ENCODE results near the gene GPR158.
A peak's percentile ranks its signal among the peaks of the same experiment; 100 is the strongest.

The GPR158 gene, protein sequence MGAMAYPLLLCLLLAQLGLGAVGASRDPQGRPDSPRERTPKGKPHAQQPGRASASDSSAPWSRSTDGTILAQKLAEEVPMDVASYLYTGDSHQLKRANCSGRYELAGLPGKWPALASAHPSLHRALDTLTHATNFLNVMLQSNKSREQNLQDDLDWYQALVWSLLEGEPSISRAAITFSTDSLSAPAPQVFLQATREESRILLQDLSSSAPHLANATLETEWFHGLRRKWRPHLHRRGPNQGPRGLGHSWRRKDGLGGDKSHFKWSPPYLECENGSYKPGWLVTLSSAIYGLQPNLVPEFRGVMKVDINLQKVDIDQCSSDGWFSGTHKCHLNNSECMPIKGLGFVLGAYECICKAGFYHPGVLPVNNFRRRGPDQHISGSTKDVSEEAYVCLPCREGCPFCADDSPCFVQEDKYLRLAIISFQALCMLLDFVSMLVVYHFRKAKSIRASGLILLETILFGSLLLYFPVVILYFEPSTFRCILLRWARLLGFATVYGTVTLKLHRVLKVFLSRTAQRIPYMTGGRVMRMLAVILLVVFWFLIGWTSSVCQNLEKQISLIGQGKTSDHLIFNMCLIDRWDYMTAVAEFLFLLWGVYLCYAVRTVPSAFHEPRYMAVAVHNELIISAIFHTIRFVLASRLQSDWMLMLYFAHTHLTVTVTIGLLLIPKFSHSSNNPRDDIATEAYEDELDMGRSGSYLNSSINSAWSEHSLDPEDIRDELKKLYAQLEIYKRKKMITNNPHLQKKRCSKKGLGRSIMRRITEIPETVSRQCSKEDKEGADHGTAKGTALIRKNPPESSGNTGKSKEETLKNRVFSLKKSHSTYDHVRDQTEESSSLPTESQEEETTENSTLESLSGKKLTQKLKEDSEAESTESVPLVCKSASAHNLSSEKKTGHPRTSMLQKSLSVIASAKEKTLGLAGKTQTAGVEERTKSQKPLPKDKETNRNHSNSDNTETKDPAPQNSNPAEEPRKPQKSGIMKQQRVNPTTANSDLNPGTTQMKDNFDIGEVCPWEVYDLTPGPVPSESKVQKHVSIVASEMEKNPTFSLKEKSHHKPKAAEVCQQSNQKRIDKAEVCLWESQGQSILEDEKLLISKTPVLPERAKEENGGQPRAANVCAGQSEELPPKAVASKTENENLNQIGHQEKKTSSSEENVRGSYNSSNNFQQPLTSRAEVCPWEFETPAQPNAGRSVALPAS (N-terminal part only)

DNA sequence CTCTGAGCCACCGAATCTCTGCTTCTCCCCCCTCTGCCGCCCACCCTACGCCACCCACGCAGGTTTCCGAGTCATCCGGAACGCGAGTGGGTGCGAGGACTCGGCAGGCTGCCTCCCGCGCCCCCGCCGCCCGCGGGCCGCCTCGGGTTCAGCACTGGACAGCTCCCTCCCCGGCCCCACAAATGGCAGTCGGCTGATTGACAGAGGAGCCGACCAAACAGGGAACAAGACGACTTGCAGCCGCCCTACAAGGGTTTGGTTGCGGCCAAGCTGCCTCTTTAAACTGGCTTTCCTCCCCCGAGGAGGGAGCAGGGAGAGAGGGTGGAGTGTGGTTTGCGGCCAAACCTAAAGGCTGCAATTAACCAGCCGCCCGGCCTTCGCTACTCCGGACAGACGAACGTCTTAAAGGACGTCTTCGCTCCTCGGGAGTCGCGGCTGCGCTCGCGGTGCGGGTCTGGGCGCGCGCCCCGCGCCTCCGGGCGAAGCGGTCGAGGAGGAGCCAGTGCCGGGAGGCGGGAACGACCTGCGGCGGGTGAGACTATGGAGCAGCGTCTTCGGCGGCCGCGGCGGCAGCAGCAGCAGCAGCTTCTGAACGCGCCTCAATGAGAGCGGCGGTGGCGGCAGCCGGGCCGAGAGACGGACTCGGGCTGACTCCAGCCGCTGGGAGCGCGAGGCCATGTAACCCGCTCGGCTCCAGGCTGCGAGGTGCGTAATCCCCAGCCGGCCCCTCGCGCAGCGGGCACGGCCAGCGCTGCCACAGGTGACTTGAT, at the start of gene GPR158:
GPR158 (plus strand) TSS at position 541 of the 770 bp plus-strand sequence. CDS start 420 bp downstream, outside the sequence.
- TF ChIP-seq NFIC (IDR thresholded peaks at IDR 0.05) (peak; percentile 16; the same call in 1 of the 2 replicates), TCF12 (IDR thresholded peaks at IDR 0.05; ENCODE audit: low read depth) (peak; percentile 44; the same call in 1 of the 2 replicates), CEBPB (IDR thresholded peaks at IDR 0.05) (no peak), FOXM1 (IDR thresholded peaks at IDR 0.05; ENCODE audit: borderline replicate concordance, low read depth) (no peak), ZBTB7A (IDR thresholded peaks at IDR 0.05; ENCODE audit: low read depth) (0 out of 2 replicates have a peak, but pooled peaks have one; percentile 38), EP300 (IDR thresholded peaks at IDR 0.05; ENCODE audit: borderline replicate concordance) (no peak), CREB1 (IDR thresholded peaks at IDR 0.05; ENCODE audit: low read depth) (no peak), TAF1 (IDR thresholded peaks at IDR 0.05; ENCODE audit: low read depth) (no peak), YY1 (IDR thresholded peaks at IDR 0.05; ENCODE audit: low read depth) (peak; percentile 75), RAD21 (IDR thresholded peaks at IDR 0.05; ENCODE audit: low read depth) (no peak), EGR1 (IDR thresholded peaks at IDR 0.05) (peak; percentile 70), TEAD4 (IDR thresholded peaks at IDR 0.05) (no peak)
- TF ChIP-seq, protein P1, sequence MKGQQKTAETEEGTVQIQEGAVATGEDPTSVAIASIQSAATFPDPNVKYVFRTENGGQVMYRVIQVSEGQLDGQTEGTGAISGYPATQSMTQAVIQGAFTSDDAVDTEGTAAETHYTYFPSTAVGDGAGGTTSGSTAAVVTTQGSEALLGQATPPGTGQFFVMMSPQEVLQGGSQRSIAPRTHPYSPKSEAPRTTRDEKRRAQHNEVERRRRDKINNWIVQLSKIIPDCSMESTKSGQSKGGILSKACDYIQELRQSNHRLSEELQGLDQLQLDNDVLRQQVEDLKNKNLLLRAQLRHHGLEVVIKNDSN (IDR thresholded peaks at IDR 0.05): no peak
- TF ChIP-seq, protein P2, sequence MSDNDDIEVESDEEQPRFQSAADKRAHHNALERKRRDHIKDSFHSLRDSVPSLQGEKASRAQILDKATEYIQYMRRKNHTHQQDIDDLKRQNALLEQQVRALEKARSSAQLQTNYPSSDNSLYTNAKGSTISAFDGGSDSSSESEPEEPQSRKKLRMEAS (IDR thresholded peaks at IDR 0.05): peak; percentile 75
- TF ChIP-seq, protein P3, sequence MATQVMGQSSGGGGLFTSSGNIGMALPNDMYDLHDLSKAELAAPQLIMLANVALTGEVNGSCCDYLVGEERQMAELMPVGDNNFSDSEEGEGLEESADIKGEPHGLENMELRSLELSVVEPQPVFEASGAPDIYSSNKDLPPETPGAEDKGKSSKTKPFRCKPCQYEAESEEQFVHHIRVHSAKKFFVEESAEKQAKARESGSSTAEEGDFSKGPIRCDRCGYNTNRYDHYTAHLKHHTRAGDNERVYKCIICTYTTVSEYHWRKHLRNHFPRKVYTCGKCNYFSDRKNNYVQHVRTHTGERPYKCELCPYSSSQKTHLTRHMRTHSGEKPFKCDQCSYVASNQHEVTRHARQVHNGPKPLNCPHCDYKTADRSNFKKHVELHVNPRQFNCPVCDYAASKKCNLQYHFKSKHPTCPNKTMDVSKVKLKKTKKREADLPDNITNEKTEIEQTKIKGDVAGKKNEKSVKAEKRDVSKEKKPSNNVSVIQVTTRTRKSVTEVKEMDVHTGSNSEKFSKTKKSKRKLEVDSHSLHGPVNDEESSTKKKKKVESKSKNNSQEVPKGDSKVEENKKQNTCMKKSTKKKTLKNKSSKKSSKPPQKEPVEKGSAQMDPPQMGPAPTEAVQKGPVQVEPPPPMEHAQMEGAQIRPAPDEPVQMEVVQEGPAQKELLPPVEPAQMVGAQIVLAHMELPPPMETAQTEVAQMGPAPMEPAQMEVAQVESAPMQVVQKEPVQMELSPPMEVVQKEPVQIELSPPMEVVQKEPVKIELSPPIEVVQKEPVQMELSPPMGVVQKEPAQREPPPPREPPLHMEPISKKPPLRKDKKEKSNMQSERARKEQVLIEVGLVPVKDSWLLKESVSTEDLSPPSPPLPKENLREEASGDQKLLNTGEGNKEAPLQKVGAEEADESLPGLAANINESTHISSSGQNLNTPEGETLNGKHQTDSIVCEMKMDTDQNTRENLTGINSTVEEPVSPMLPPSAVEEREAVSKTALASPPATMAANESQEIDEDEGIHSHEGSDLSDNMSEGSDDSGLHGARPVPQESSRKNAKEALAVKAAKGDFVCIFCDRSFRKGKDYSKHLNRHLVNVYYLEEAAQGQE (IDR thresholded peaks at IDR 0.05; ENCODE audit: low read depth): peak; percentile 100

DNA sequence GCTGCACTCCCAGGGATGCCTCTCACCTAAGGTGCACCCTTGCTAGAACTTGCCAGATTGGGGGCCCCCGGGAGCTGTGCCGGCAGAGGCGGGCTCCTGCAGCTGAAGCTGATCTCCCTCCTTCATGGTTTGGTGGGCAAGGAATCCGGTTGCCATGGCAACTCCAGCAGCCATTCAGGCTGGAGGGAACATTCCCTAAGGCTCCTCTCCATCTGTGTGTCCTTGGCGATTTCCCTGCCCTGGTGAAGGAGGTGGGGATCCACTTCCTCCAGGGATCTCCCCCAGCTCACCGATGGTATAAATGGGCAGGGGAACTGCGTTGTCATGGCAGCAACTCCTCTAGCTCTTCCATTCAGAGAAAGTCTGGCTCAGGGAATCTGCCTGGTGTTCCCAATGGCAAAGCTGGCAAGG, 49.6 kb upstream of the GPR158 start:
- no peak for TF ChIP-seq ZBTB7A (IDR thresholded peaks at IDR 0.05; ENCODE audit: low read depth)
- TF ChIP-seq TCF12 (IDR thresholded peaks at IDR 0.05; ENCODE audit: low read depth): no peak
- TF ChIP-seq EP300 (IDR thresholded peaks at IDR 0.05; ENCODE audit: borderline replicate concordance): no peak

DNA sequence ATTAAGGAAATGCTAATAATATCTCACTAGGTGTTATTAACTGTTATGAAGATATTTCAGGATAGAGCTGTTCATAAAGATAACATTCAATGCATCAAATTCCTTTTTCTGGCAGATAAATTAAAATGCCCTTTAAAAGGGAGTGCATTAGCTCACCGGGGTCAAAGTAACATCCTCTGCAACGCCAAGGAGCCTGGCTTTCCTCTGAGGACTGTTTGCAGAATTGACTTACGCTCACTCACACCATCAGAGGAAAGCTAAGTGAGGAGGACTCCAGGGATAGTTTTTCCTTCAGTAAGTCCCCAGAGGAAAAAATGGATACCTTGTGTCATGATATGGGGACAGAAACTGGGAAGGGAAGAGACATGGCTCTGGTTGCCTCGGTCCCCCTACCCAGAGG, 45.2 kb upstream of the GPR158 start:
- TF ChIP-seq FOXM1 (IDR thresholded peaks at IDR 0.05; ENCODE audit: borderline replicate concordance, low read depth) (no peak), TCF12 (IDR thresholded peaks at IDR 0.05; ENCODE audit: low read depth) (no peak), ZBTB7A (IDR thresholded peaks at IDR 0.05; ENCODE audit: low read depth) (no peak), YY1 (IDR thresholded peaks at IDR 0.05; ENCODE audit: low read depth) (no peak)
- TF ChIP-seq, protein P1 (IDR thresholded peaks at IDR 0.05): no peak

DNA sequence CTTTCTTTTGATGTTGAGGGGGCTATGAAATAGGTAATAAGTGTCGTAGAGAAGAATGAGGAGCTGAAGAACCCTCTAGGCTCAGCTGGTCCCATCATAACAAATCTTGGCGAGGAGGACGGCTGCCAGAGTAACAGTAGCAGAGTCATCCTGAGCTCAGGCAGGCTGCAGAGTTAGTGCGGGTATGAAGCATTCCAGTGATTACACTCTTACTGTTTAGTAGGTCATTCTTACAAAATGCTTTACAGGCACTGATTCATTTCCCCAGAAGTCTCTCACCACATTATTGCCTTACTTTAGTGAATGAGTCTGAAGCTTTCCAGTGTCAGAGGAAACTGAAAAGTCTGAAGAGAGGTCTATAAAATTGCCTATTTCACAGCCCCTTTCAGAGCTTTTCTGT, 43.9 kb upstream of the GPR158 start:
- no peak for TF ChIP-seq FOXM1 (IDR thresholded peaks at IDR 0.05; ENCODE audit: borderline replicate concordance, low read depth)
- TF ChIP-seq, protein P3 (IDR thresholded peaks at IDR 0.05; ENCODE audit: low read depth): no peak
- no peak for TF ChIP-seq CEBPB (IDR thresholded peaks at IDR 0.05)
- no peak for TF ChIP-seq TCF12 (IDR thresholded peaks at IDR 0.05; ENCODE audit: low read depth)
- TF ChIP-seq EGR1 (IDR thresholded peaks at IDR 0.05): no peak
- no peak for TF ChIP-seq TEAD4 (IDR thresholded peaks at IDR 0.05)
- no peak for TF ChIP-seq CREB1 (IDR thresholded peaks at IDR 0.05; ENCODE audit: low read depth)
- no peak for TF ChIP-seq TAF1 (IDR thresholded peaks at IDR 0.05; ENCODE audit: low read depth)
- TF ChIP-seq NFIC (IDR thresholded peaks at IDR 0.05): no peak
